ENCODE results near the gene C12orf57.

DNA sequence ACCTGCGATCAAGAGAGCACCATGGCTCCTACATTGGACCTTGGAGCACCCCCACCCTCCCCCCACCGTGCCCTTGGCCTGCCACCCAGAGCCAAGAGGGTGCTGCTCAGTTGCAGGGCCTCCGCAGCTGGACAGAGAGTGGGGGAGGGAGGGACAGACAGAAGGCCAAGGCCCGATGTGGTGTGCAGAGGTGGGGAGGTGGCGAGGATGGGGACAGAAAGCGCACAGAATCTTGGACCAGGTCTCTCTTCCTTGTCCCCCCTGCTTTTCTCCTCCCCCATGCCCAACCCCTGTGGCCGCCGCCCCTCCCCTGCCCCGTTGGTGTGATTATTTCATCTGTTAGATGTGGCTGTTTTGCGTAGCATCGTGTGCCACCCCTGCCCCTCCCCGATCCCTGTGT is 2.0 kb upstream of the C12orf57 start:
- TF ChIP-seq EZH2 (IDR thresholded peaks at IDR 0.05; ENCODE audit: insufficient read depth, poor library complexity, severe bottlenecking) (no peak), EZH2phosphoT487 (IDR thresholded peaks at IDR 0.05; ENCODE audit: insufficient read depth, low read depth) (no peak)
